Panc1 (cell line): Measurements from ENCODE around the gene SLFN12L. TPM values are rescaled to one million over a fixed set of nuclear protein-coding genes. Genes with fewer than 3 reads are reported as not detected.

Experiments used
- ATAC-seq: fragments of 200-7000 bp; cut with Tn5 transposase; 2 replicates; pipeline ENCODE4 v1.9.1; 2020; ENCODE audit warnings: mild to moderate bottlenecking, moderate library complexity
- BruUV-seq: library from RNA; stranded (reverse); fragments of 400-500 nt; replicated peaks from 2 replicates; lab custom pipeline; 2021; lab: Mats Ljungman, UMichigan
- CTCF ChIA-PET: fragments of 300-600 bp; sonication (Branson Sonifier 250); formaldehyde crosslinking; loops from one replicate; lab custom pipeline; 2022; ENCODE audit warnings: antibody characterized with exemption; lab: Charles Lee
- POLR2A ChIA-PET: fragments of 300-600 bp; sonication (Branson Sonifier 250); formaldehyde crosslinking; loops from one replicate; lab custom pipeline; 2022; ENCODE audit warnings: antibody characterized with exemption; lab: Charles Lee
- DNase-seq: peaks from one replicate; pipeline ENCODE4 v3.0.0-alpha.2; 2010; ENCODE audit warnings: low read depth, low spot score
- H3K27ac ChIP-seq: 2 replicates; pipeline ENCODE4 v1.5.1; 2011; ENCODE audit warnings: mild to moderate bottlenecking, low read length, inconsistent platforms
- H3K27me3 ChIP-seq: fragments of 200-500 bp; sonication (Bioruptor generic); 2 replicates; pipeline ENCODE4 v1.6.0; 2014; ENCODE audit warnings: low read length, inconsistent platforms; ENCODE audit not compliant: control insufficient read depth, insufficient read depth
- H3K36me3 ChIP-seq: fragments of 200-500 bp; sonication (Bioruptor generic); 2 replicates; pipeline ENCODE4 v1.5.1; 2014; ENCODE audit warnings: inconsistent platforms, mild to moderate bottlenecking, low read length, moderate library complexity; ENCODE audit not compliant: control insufficient read depth, insufficient read depth
- H3K4me1 ChIP-seq: 2 replicates; pipeline ENCODE4 v1.5.1; 2011; ENCODE audit warnings: inconsistent platforms, mild to moderate bottlenecking, low read length, moderate library complexity; ENCODE audit not compliant: control insufficient read depth, insufficient read depth
- H3K4me3 ChIP-seq, 2 experiments: 2 replicates each; pipeline ENCODE4 v1.5.1; 2011 to 2012; ENCODE audit warnings: low read depth in 2 of 2, low read length in 2 of 2, mild to moderate bottlenecking in 2 of 2, inconsistent platforms in 1 of 2, moderate library complexity in 1 of 2
- H3K9me3 ChIP-seq: fragments of 200-500 bp; sonication (Bioruptor generic); 2 replicates; pipeline ENCODE4 v1.5.1; 2014; ENCODE audit warnings: low read depth, mild to moderate bottlenecking, inconsistent platforms, low read length, moderate library complexity; ENCODE audit not compliant: control insufficient read depth, insufficient read depth
- CTCF ChIP-seq: fragments of 450-650 bp; IDR thresholded peaks from 2 replicates; pipeline ENCODE4 v1.5.1; 2017; ENCODE audit warnings: mild to moderate bottlenecking
- POLR2AphosphoS5 ChIP-seq: IDR thresholded peaks from 2 replicates; pipeline ENCODE4 v1.6.1; 2012; ENCODE audit warnings: mild to moderate bottlenecking, low read depth, low read length, moderate library complexity
- REST ChIP-seq, 2 experiments: IDR thresholded peaks; 2 replicates each; pipeline ENCODE4 v1.6.1; 2011 to 2012; ENCODE audit warnings: low read depth in 2 of 2, control low read depth in 1 of 2, low read length in 1 of 2, mild to moderate bottlenecking in 1 of 2, moderate library complexity in 1 of 2; ENCODE audit not compliant: insufficient read depth in 1 of 2
- SIN3A ChIP-seq: IDR thresholded peaks from 2 replicates; pipeline ENCODE4 v1.6.1; 2012; ENCODE audit warnings: low read depth, mild to moderate bottlenecking, low read length, moderate library complexity, borderline replicate concordance; ENCODE audit not compliant: insufficient read depth
- TCF7L2 ChIP-seq: IDR thresholded peaks from 2 replicates; pipeline ENCODE4 v1.6.1; 2011; ENCODE audit warnings: mild to moderate bottlenecking, low read depth, low read length, inconsistent platforms
- in situ Hi-C: cut with HindIII; loops from 2 replicates; pipeline ENCODE4 v1.10.0; 2016; ENCODE audit warnings: low sequenced_read_pairs, low pct_unique_long_range_greater_than_20kb
- intact Hi-C: fragments of 100-400 bp; cut with micrococcal nuclease; formaldehyde crosslinking; loops from one replicate; pipeline ENCODE4 v1.10.0; 2022; ENCODE audit not compliant: unreplicated experiment
- total RNA-seq: library from RNA; stranded (reverse); gene quantifications from one replicate; pipeline ENCODE4 v1.2.1, GENCODE V29; 2021; ENCODE audit not compliant: unreplicated experiment

Gene SLFN12L
- total RNA-seq, 1 experiment from 2014 or later = 0.33 TPM

- ChIA-PET CTCF (no interaction called here), POLR2A (no interaction called here)
- no peaks in the 10 kb centered on the region for H3K9me3 ChIP-seq
- H3K36me3 ChIP-seq = no peaks in the 10 kb centered on the region
- no peaks in the 10 kb centered on the region for H3K27me3 ChIP-seq
- no peak for DNase-seq
- intact Hi-C loops (no loop called here), in situ Hi-C loops (no loop called here)
- H3K27ac ChIP-seq = no peak overlapping the region
- no peak overlapping the region for H3K4me3 ChIP-seq
- TF ChIP-seq SIN3A (no peak), TCF7L2 (no peak), POLR2AphosphoS5 (no peak), CTCF (no peak)
- BruUV-seq = no TSS peak
- H3K4me1 ChIP-seq = no peaks in the 10 kb centered on the region
- ATAC-seq = no peak
These were observed 84.3 kb downstream of the SLFN12L start for GRCh38 chr17:35453171-35453570.

- H3K27me3 ChIP-seq = no peaks in the 10 kb centered on the region
- in situ Hi-C loops = no loop called here
These were observed 88.0 kb downstream of the SLFN12L start for GRCh38 chr17:35449371-35449931.

More at GRCh38 chr17:35449371-35449931, 88.0 kb downstream of the SLFN12L start:
- H3K4me1 ChIP-seq = peaks cover 5% of the 10 kb centered on the region
- CTCF ChIA-PET = no interaction called here
- peak; percentile 20; the same call in 1 of the 2 replicates for ATAC-seq
- no peak for DNase-seq
- H3K4me3 ChIP-seq = peak overlapping the region; percentile 66 to 84
- H3K36me3 ChIP-seq = 0 out of 2 replicates have a peak, but pooled peaks cover 5% of the 10 kb centered on the region
- intact Hi-C loops = no loop called here
- no peaks in the 10 kb centered on the region for H3K9me3 ChIP-seq
- POLR2A ChIA-PET = no interaction called here
- H3K27ac ChIP-seq = peak overlapping the region; percentile 82
- BruUV-seq = no TSS peak
- TF ChIP-seq SIN3A (no peak), POLR2AphosphoS5 (no peak), REST (IDR thresholded peaks at IDR 0.05; ENCODE audit: insufficient read depth in 1 of 2, low read depth in 2 of 2, low read length in 1 of 2) (no peak), CTCF (no peak), TCF7L2 (no peak)
